NCI-H510A (cell line): Measurements from ENCODE around the gene ITPR2.
"Not testable (repeated sequence)": the region's sequence is repeated elsewhere in the genome, so short reads cannot be mapped to it uniquely, and the experiment has no call there.

ENCODE experiments used
- DNase-seq: peaks from one replicate; lab custom pipeline; 2025; lab: John Stamatoyannopoulos, UW

The ITPR2 gene

GRCh38 chr12:26338586-26339572 is 494.1 kb downstream of the ITPR2 start:
- no peak for DNase-seq

DNA sequence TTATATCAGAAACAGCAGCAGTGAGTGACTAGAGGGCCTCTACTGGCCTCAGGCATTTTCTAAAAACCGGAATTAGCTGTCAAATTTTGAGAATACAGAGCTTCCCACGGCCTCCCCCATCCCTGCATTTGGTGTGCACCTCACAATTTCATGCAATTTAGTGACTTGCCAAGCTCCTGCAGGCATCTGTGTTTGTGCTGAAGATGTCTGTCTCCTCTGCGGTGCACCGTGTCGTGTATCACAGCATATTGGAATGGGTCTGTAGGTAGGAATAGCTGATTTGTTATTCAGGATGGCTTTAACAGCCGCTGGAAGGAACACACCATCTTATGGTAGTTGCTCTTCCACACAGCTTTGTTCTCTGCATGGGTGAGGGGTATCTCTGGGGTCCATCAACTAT is 497.3 kb downstream of the ITPR2 start:
- no peak for DNase-seq

- no peak for DNase-seq
Measured at GRCh38 chr12:26334621-26335124, 498.3 kb downstream of the ITPR2 start.

GRCh38 chr12:26331960-26332359 is 501.0 kb downstream of the ITPR2 start:
- DNase-seq, result no peak

- no peak for DNase-seq
Measured at GRCh38 chr12:26331136-26331535, 501.9 kb downstream of the ITPR2 start.

- DNase-seq, result no peak
Measured at GRCh38 chr12:26327975-26328644, 504.9 kb downstream of the ITPR2 start.

DNA sequence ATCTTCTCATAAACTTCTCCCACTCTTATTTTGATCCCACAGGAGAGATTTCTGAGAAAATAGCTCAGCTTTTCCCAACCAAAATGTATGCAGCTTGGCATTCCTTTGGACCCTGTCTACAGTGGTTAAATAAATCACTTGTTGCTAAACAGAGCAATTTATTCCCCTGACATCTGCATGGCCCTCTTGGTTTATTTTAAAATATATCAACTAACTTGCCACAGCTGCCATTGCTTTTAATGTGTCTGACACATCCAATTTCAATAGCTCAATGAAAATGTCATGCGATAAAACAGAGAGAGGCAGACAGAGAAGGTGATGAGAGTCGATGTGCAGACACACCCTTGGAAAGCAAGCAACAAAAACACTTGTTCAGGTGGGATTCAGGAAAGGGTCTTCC is 509.3 kb downstream of the ITPR2 start:
- DNase-seq, result no peak

GRCh38 chr12:26319511-26319910 is 513.5 kb downstream of the ITPR2 start:
- DNase-seq, result no peak

DNA sequence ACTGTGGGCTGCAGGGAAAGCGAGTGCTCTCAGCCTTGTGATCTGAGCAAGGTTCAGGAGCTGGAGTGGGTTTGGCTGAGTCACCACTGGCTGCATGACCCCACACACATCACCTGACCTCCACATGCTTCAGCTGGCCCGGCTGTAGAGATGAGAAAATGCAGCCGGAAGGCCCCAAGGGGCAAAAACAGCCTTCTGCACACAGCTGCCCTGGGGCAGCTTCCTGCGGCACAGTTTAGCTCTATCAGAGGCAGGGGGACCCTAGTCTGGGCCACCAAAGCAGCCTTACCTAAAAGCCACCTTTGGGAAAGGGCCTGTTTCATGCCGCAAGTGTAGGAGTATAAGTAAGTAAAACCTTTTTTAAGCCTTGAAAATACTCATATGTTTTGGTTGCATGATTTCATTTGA is 514.3 kb downstream of the ITPR2 start:
- DNase-seq, result no peak

- DNase-seq, result no peak
Measured at GRCh38 chr12:26317942-26318575, 514.9 kb downstream of the ITPR2 start.

- DNase-seq, result not testable (repeated sequence)
Measured at GRCh38 chr12:26314103-26314502, 518.9 kb downstream of the ITPR2 start.

GRCh38 chr12:26310489-26310888 is 522.5 kb downstream of the ITPR2 start:
- DNase-seq, result not testable (repeated sequence)

DNA sequence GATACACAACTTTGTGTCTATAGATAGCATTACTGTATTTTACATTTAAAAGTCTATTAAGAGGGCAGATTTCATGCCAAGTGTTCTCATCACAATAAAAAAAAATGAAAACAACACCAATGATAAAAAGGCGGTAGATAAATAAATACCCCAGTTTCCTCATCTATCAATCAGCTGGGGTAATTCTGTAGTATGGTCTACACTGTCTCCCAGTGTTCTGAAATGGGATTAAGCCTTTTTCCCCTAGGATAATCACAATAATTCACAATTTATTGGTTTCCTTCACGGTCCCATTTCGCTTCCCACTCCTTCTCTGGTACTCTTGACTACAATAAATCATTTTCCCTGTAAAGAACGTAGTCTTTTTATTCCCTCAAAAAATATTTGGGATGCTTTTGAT is 523.4 kb downstream of the ITPR2 start:
- DNase-seq, result no peak

- DNase-seq, result no peak
Measured at GRCh38 chr12:26304273-26304672, 528.7 kb downstream of the ITPR2 start.

- no peak for DNase-seq
Measured at GRCh38 chr12:26303418-26303817, 529.6 kb downstream of the ITPR2 start.

DNA sequence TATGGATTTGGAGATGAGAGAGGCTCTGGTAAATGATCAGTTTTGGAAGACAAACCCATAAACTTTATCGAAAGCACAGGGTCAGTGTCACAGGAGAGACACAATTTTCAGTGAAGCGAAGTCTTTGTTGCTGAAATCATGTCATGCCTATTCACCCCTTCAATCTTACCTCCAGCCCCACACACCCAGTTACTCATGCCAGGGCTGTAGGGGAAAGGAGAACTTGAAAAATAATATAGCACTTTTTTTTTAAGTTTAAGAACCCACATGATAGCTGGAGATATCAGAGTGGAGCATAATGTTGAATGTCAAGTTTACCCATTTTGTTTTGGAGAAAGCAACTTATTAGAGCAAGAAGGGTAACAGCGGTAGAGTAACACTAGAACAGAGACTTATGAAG is 530.2 kb downstream of the ITPR2 start:
- DNase-seq, result no peak

DNA sequence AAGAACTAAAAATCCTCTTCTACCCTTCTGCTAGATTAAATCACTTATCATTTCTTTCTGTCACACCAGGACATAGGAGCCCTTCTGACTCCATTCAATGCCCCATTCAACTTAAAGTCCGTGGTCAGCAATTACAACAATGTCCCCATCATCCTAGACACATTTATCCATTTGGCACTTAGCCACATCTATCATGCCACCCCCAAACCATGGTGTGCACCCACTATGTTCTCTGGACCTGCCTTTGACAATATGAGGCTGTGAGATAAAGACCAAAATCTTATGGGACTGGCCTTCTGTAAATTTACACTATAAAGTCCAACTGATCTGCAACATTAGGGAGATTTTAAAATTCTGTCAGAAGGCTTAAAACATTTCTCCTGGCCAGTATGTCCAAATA is 533.2 kb downstream of the ITPR2 start:
- DNase-seq, result no peak

DNA sequence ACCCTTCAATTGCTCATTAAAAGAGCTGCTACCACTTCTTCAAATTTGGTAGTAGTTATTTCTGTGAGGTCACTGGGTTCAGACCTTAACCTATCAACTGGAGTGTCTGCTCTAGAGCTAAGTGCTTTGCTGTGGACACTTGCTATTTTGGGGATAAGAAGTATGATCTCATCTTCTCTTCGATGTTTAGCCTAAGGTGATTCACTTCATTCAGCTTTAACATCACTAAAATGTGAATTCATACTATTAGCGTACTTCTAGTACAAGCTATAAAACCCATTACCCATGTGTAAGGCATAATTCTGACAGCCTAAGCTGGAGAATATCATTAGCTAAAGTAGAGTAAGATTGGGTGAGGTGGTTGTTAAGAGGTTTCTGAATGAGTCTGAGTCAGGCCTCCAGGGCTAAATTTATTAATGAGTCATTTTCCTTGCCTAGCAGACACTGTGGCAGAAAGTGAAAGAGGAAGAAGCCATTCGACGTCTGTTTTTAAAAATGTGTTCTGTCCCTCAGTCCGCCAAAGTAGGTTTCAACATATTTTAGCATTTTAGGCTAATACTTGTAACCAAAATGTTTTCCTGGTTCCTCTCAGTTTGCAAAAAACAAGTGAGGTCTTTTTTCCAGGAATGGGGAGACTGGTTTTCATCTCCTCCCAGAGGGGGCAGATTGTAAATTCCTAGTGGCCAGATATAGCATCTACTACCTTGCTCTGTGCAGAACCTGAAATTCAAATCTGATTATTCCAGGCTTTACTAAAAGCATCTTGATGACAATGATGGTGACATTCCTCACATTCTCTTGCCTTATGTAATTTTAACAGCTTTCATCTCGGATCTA is 534.0 kb downstream of the ITPR2 start:
- DNase-seq, result no peak

- DNase-seq, result no peak
Measured at GRCh38 chr12:26297396-26298070, 535.5 kb downstream of the ITPR2 start.

- DNase-seq, result no peak
Measured at GRCh38 chr12:26295001-26295400, 538.0 kb downstream of the ITPR2 start.

- DNase-seq, result no peak
Measured at GRCh38 chr12:26293612-26294011, 539.4 kb downstream of the ITPR2 start.
